Testis (tissue), 3 donors: ENCODE results near the gene PHYH. TPM values are rescaled to one million over a fixed set of nuclear protein-coding genes. Genes with fewer than 3 reads are reported as not detected.

Experiments
- DNase-seq: peaks from one replicate; pipeline ENCODE4 v3.0.0-alpha.2; 2019
- H3K27ac ChIP-seq, 2 donors: fragments of 200-600 bp; sonication (generic); one replicate each; pipeline ENCODE4 v1.5.1; 2019
- H3K27me3 ChIP-seq: fragments of 200-600 bp; sonication (generic); one replicate; pipeline ENCODE4 v1.5.1; 2019
- H3K36me3 ChIP-seq: fragments of 200-600 bp; sonication (generic); one replicate; pipeline ENCODE4 v1.5.1; 2017; ENCODE audit warnings: low read depth; ENCODE audit errors: missing control alignments
- H3K4me1 ChIP-seq: fragments of 200-600 bp; sonication (generic); one replicate; pipeline ENCODE4 v1.5.1; 2019
- H3K4me3 ChIP-seq, 2 donors: fragments of 200-600 bp; sonication (generic); one replicate each; pipeline ENCODE4 v1.5.1; 2017 to 2019
- H3K9me3 ChIP-seq: fragments of 200-600 bp; sonication (generic); one replicate; pipeline ENCODE4 v1.5.1; 2017
- CTCF ChIP-seq, 3 experiments: fragments of 450-650 bp in 2 of 3; fragments of 200-600 bp in 1 of 3; sonication (generic) in 1 of 3; IDR thresholded peaks; one replicate each; pipeline ENCODE4 v1.5.1; 2016 to 2019; ENCODE audit warnings: antibody characterized with exemption in 3 of 3, mild to moderate bottlenecking in 2 of 3, moderate library complexity in 1 of 3
- POLR2A ChIP-seq: fragments of 450-650 bp; IDR thresholded peaks from one replicate; pipeline ENCODE4 v1.6.1; 2017; ENCODE audit warnings: antibody characterized with exemption, mild to moderate bottlenecking, moderate library complexity
- WGBS, 2 donors: methylation state at CpG; one replicate each; pipeline ENCODE4 v1.1.5; 2018; 5-methylcytosine and 5-hydroxymethylcytosine counted together
- intact Hi-C: fragments of 100-400 bp; cut with DNase I; formaldehyde crosslinking; loops from one replicate; pipeline ENCODE4 v1.15.1; 2023; ENCODE audit warnings: low total_unique reads
- polyA plus RNA-seq: library from polyadenylated mRNA; stranded (reverse); fragments of 350-450 nt; fragmentation: Illumina TruSeq; extraction: RNeasy Lipid Tissue Mini Kit (QIAGEN cat#74804); gene quantifications from one replicate; pipeline ENCODE4 v1.2.3, GENCODE V29; 2014; ENCODE audit warnings: low read depth, low replicate concordance; ENCODE audit not compliant: insufficient read depth
- total RNA-seq, 2 donors: library from RNA; depleted of rRNA; stranded (reverse); fragments of >200 nt; gene quantifications; one replicate each; pipeline ENCODE4 v1.2.3, GENCODE V29; 2016

Gene PHYH
- total and polyA plus RNA-seq, 3 donors from 2014 or later = 27.2 to 33.1 (median 31.1) TPM

GRCh38 chr10:13302821-13303555, 3.1 kb upstream of the PHYH start:
- DNase-seq = no peak
- H3K27me3 ChIP-seq = no peaks in the 10 kb centered on the region
- intact Hi-C loops = loop anchor here (10.0 kb wide), 1 partner anchor 138 kb away; the partner anchor contains the start of gene MCM10
- peak overlapping the region; percentile 43 to 70 for H3K4me3 ChIP-seq
- H3K9me3 ChIP-seq = no peaks in the 10 kb centered on the region
- 61 to 69% methylated on average over 23 of the region's 23 CpGs for WGBS, 2 donors
- no peaks in the 10 kb centered on the region for H3K36me3 ChIP-seq
- peaks cover 7% of the 10 kb centered on the region for H3K4me1 ChIP-seq
- H3K27ac ChIP-seq = peak overlapping the region in 1 of 2 donors; percentile 99
- TF ChIP-seq POLR2A = no peak
- no peak for TF ChIP-seq CTCF (IDR thresholded peaks at IDR 0.05)

- TF ChIP-seq CTCF (IDR thresholded peaks at IDR 0.05) = no peak
- no peak for TF ChIP-seq POLR2A
- Histone ChIP-seq H3K4me1 (peaks cover 9% of the 10 kb centered on the region), H3K27me3 (no peaks in the 10 kb centered on the region), H3K9me3 (no peaks in the 10 kb centered on the region), H3K4me3 (peak overlapping the region; percentile 87 to 92), H3K27ac (peak overlapping the region; percentile 97 to 99), H3K36me3 (no peaks in the 10 kb centered on the region)
- intact Hi-C loops = no loop called here
- 22 to 29% methylated on average over 20 of the region's 20 CpGs for WGBS, 2 donors
- DNase-seq = no peak
Measured at GRCh38 chr10:13298748-13299436, 972 bp downstream of the PHYH start.

- no peaks in the 10 kb centered on the region for H3K36me3 ChIP-seq
- DNase-seq = no peak
- H3K27ac ChIP-seq = no peak overlapping the region
- H3K4me1 ChIP-seq = peaks cover 9% of the 10 kb centered on the region
- H3K9me3 ChIP-seq = no peaks in the 10 kb centered on the region
- 80 to 86% methylated on average over 10 of the region's 10 CpGs for WGBS, 2 donors
- TF ChIP-seq POLR2A = no peak
- no peak for TF ChIP-seq CTCF (IDR thresholded peaks at IDR 0.05)
- no peak overlapping the region for H3K4me3 ChIP-seq
- intact Hi-C loops = no loop called here
- no peaks in the 10 kb centered on the region for H3K27me3 ChIP-seq
Measured at GRCh38 chr10:13296476-13296875, 3.4 kb downstream of the PHYH start.

GRCh38 chr10:13294784-13295183, 5.1 kb downstream of the PHYH start:
- WGBS, 2 donors = 80 to 91% methylated on average over 2 of the region's 2 CpGs
- intact Hi-C loops = no loop called here
- Histone ChIP-seq H3K27ac (no peak overlapping the region), H3K9me3 (no peaks in the 10 kb centered on the region), H3K27me3 (no peaks in the 10 kb centered on the region), H3K4me1 (peaks cover 6% of the 10 kb centered on the region), H3K36me3 (no peaks in the 10 kb centered on the region), H3K4me3 (no peak overlapping the region)
- no peak for TF ChIP-seq CTCF (IDR thresholded peaks at IDR 0.05)
- TF ChIP-seq POLR2A = no peak
- DNase-seq = no peak
